Stomach (tissue), 4 donors: ENCODE results near the gene SLC35F3.

Experiments used
- CTCF ChIP-seq, 7 experiments: fragments of 450-650 bp in 4 of 7; fragments of 200-600 bp in 3 of 7; sonication (generic) in 3 of 7; IDR thresholded peaks; one replicate each; pipeline ENCODE4 v1.5.1; 2016 to 2019; ENCODE audit warnings: antibody characterized with exemption in 7 of 7, control low read depth in 2 of 7, mild to moderate bottlenecking in 1 of 7
- POLR2A ChIP-seq, 4 donors: fragments of 450-650 bp; IDR thresholded peaks; one replicate each; pipeline ENCODE4 v1.6.1; 2016; ENCODE audit warnings: antibody characterized with exemption in 4 of 4, control low read depth in 2 of 4, mild to moderate bottlenecking in 1 of 4, moderate library complexity in 1 of 4
- POLR2AphosphoS5 ChIP-seq, 3 donors: sonication (generic); formaldehyde crosslinking; IDR thresholded peaks; one replicate each; pipeline ENCODE4 v1.6.1; 2016; ENCODE audit warnings: antibody characterized with exemption in 3 of 3

DNA sequence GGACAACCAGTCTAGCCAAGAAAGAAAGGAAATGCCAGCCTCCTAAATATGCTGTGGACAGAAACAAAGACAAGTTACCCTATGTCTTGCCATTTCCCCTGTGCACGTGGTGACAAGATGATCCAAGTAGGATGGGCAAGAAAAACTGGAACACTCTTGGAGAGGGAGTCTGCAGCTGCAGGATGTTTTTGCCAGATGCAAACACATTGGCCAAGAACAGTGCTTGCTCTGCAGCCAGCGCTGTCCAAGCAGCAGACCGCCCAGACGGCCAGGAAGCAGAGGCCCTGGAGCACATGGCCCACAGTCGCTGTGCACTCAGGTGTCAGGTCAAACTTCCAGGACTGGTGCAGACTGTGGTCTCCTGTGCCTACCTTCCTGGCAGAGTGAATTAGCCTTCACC is 189.3 kb downstream of the SLC35F3 start:
- TF ChIP-seq CTCF (IDR thresholded peaks at IDR 0.05) (no peak), POLR2A (IDR thresholded peaks at IDR 0.05) (no peak), POLR2AphosphoS5 (IDR thresholded peaks at IDR 0.05) (no peak)
